Progenitor cell of endocrine pancreas (in vitro differentiated cells): ENCODE data around the gene AQP12A. TPM values are rescaled to one million over a fixed set of nuclear protein-coding genes. Genes with fewer than 3 reads are reported as not detected.

ENCODE experiments used
- DNase-seq: peaks from one replicate; pipeline ENCODE4 v3.0.0; 2021; ENCODE audit warnings: low spot score; ENCODE audit not compliant: unreplicated experiment
- H3K27ac Mint-ChIP-seq: 2 replicates; pipeline ENCODE4 v1.8.0; 2021; ENCODE audit warnings: mild to moderate bottlenecking, moderate library complexity, mixed read lengths
- H3K27me3 Mint-ChIP-seq: 2 replicates; pipeline ENCODE4 v1.8.0; 2021; ENCODE audit warnings: mixed read lengths
- H3K36me3 Mint-ChIP-seq: 2 replicates; pipeline ENCODE4 v1.8.0; 2022; ENCODE audit warnings: mixed read lengths; ENCODE audit not compliant: insufficient read depth
- H3K4me1 Mint-ChIP-seq: 2 replicates; pipeline ENCODE4 v1.8.0; 2021; ENCODE audit warnings: low read depth, mixed read lengths
- H3K4me3 Mint-ChIP-seq: 2 replicates; pipeline ENCODE4 v1.8.0; 2021; ENCODE audit warnings: low read depth, mild to moderate bottlenecking, moderate library complexity, mixed read lengths
- H3K9me3 Mint-ChIP-seq: 2 replicates; pipeline ENCODE4 v1.8.0; 2021; ENCODE audit warnings: low read depth, mixed read lengths
- CTCF ChIP-seq: fragments of 200-600 bp; sonication (generic); IDR thresholded peaks from one replicate; pipeline ENCODE4 v1.5.0; 2021; ENCODE audit warnings: antibody characterized with exemption, mild to moderate bottlenecking; ENCODE audit not compliant: unreplicated experiment
- total RNA-seq: library from RNA; stranded (reverse); gene quantifications from 2 replicates; pipeline ENCODE4 v1.2.1, GENCODE V29; 2021

AQP12A gene
- total RNA-seq, 1 donor from 2014 or later: not detected

GRCh38 chr2:240705204-240705791 is 13.6 kb downstream of the AQP12A start:
- Mint-ChIP-seq H3K27ac (no peak overlapping the region), H3K36me3 (no peaks in the 10 kb centered on the region), H3K4me1 (peaks cover 1% of the 10 kb centered on the region), H3K9me3 (no peaks in the 10 kb centered on the region), H3K4me3 (no peak overlapping the region), H3K27me3 (peaks cover 29% of the 10 kb centered on the region)
- no peak for DNase-seq
- TF ChIP-seq CTCF: no peak

- H3K4me1 Mint-ChIP-seq: peaks cover 1% of the 10 kb centered on the region
- H3K27me3 Mint-ChIP-seq: peaks cover 29% of the 10 kb centered on the region
- no peak for TF ChIP-seq CTCF
- no peak overlapping the region for H3K27ac Mint-ChIP-seq
- no peaks in the 10 kb centered on the region for H3K36me3 Mint-ChIP-seq
- H3K4me3 Mint-ChIP-seq: no peak overlapping the region
- no peaks in the 10 kb centered on the region for H3K9me3 Mint-ChIP-seq
- DNase-seq: no peak
Measured at GRCh38 chr2:240707043-240707756, 15.5 kb downstream of the AQP12A start.

GRCh38 chr2:240707821-240708220 is 16.2 kb downstream of the AQP12A start:
- TF ChIP-seq CTCF: no peak
- peaks cover 29% of the 10 kb centered on the region for H3K27me3 Mint-ChIP-seq
- H3K4me1 Mint-ChIP-seq: peaks cover 1% of the 10 kb centered on the region
- H3K27ac Mint-ChIP-seq: no peak overlapping the region
- H3K36me3 Mint-ChIP-seq: no peaks in the 10 kb centered on the region
- no peak for DNase-seq
- H3K4me3 Mint-ChIP-seq: no peak overlapping the region
- H3K9me3 Mint-ChIP-seq: no peaks in the 10 kb centered on the region

- H3K27ac Mint-ChIP-seq: no peak overlapping the region
- H3K4me3 Mint-ChIP-seq: no peak overlapping the region
- H3K4me1 Mint-ChIP-seq: no peaks in the 10 kb centered on the region
- no peaks in the 10 kb centered on the region for H3K9me3 Mint-ChIP-seq
- no peak for TF ChIP-seq CTCF
- H3K27me3 Mint-ChIP-seq: peaks cover 25% of the 10 kb centered on the region
- H3K36me3 Mint-ChIP-seq: no peaks in the 10 kb centered on the region
- DNase-seq: no peak
Measured at GRCh38 chr2:240708457-240708856, 16.8 kb downstream of the AQP12A start.

GRCh38 chr2:240711296-240711695 is 19.6 kb downstream of the AQP12A start:
- peaks cover 14% of the 10 kb centered on the region for H3K27me3 Mint-ChIP-seq
- H3K9me3 Mint-ChIP-seq: no peaks in the 10 kb centered on the region
- no peak overlapping the region for H3K27ac Mint-ChIP-seq
- no peak for TF ChIP-seq CTCF
- no peak for DNase-seq
- no peaks in the 10 kb centered on the region for H3K4me1 Mint-ChIP-seq
- peaks cover 1% of the 10 kb centered on the region for H3K36me3 Mint-ChIP-seq
- no peak overlapping the region for H3K4me3 Mint-ChIP-seq
